Suprapubic skin (tissue), 4 donors: ENCODE results near the gene MAP2K2. TPM values are rescaled to one million over a fixed set of nuclear protein-coding genes. Genes with fewer than 3 reads are reported as not detected.

ENCODE experiments used
- DNase-seq, 2 donors: peaks; one replicate each; pipeline ENCODE4 v3.0.0-alpha.2; 2019; ENCODE audit warnings: low spot score in 2 of 2
- H3K27ac ChIP-seq: fragments of 200-600 bp; sonication (generic); one replicate; pipeline ENCODE4 v1.5.1; 2019
- H3K27me3 ChIP-seq: fragments of 200-600 bp; sonication (generic); one replicate; pipeline ENCODE4 v1.5.1; 2019
- H3K36me3 ChIP-seq: fragments of 200-600 bp; sonication (generic); one replicate; pipeline ENCODE4 v1.5.1; 2019
- H3K4me1 ChIP-seq: fragments of 200-600 bp; sonication (generic); one replicate; pipeline ENCODE4 v1.5.1; 2019
- H3K4me3 ChIP-seq: fragments of 200-600 bp; sonication (generic); one replicate; pipeline ENCODE4 v1.5.1; 2019; ENCODE audit warnings: mild to moderate bottlenecking
- H3K9me3 ChIP-seq: fragments of 200-600 bp; sonication (generic); one replicate; pipeline ENCODE4 v1.5.1; 2019
- EP300 ChIP-seq: sonication (generic); formaldehyde crosslinking; IDR thresholded peaks from one replicate; pipeline ENCODE4 v1.6.1; 2017; ENCODE audit warnings: antibody characterized with exemption
- POLR2A ChIP-seq, 2 donors: fragments of 450-650 bp; IDR thresholded peaks; one replicate each; pipeline ENCODE4 v1.6.1; 2017; ENCODE audit warnings: antibody characterized with exemption in 2 of 2, mild to moderate bottlenecking in 2 of 2, moderate library complexity in 2 of 2
- POLR2AphosphoS5 ChIP-seq, 3 donors: sonication (generic); formaldehyde crosslinking; IDR thresholded peaks; one replicate each; pipeline ENCODE4 v1.6.1; 2017; ENCODE audit warnings: antibody characterized with exemption in 3 of 3
- WGBS: methylation state at CpG from one replicate; pipeline ENCODE4 v1.1.5; 2018; 5-methylcytosine and 5-hydroxymethylcytosine counted together
- total RNA-seq, 4 donors: library from RNA; depleted of rRNA; stranded (reverse); fragments of >200 nt; gene quantifications; one replicate each; pipeline ENCODE4 v1.1.0, GENCODE V29; 2016
- TF ChIP-seq, protein P1 (sequence below), 2 donors: fragments of 200-600 bp in 1 of 2; fragments of 450-650 bp in 1 of 2; sonication (generic) in 1 of 2; IDR thresholded peaks; one replicate each; pipeline ENCODE4 v1.5.1; 2016 to 2019; ENCODE audit warnings: antibody characterized with exemption in 2 of 2, mild to moderate bottlenecking in 1 of 2, moderate library complexity in 1 of 2

Gene MAP2K2
- total RNA-seq, 4 donors from 2014 or later = 88.0 to 103 (median 95.0) TPM

DNA sequence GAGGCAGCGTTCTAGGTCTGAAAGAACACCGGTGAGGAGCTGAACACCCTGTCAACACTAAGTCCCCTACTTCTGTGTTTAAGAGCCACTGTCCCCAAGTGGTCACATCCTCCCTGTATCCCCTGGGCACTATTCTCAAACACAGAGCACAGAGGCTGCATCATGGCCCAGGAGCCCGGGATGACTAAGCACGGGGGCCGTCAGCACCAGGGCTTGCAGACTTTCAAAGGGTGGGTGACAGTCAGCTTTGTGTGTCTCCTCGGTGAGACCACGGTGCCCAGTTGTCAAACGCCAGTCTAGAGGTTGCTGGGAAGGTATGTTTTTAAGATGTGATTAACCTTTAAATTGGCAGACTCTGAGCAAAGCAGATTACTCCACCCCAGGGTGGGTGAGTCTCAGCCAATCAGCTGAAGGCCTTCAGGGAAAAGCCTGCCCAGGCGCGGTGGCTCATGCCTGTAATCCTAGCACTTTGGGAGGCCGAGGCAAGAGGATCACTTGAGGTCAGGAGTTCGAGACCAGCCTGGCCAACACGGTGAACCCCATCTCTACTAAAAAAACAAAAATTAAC is 8.0 kb downstream of the MAP2K2 start:
- no peaks in the 10 kb centered on the region for H3K27me3 ChIP-seq
- whole genome bisulfite sequencing = 85% methylated on average over 11 of the region's 13 CpGs
- H3K4me3 ChIP-seq = no peak overlapping the region
- DNase-seq = no peak
- peaks cover 66% of the 10 kb centered on the region for H3K36me3 ChIP-seq
- TF ChIP-seq POLR2A (IDR thresholded peaks at IDR 0.05) = no peak
- TF ChIP-seq EP300 = no peak
- TF ChIP-seq, protein P1, sequence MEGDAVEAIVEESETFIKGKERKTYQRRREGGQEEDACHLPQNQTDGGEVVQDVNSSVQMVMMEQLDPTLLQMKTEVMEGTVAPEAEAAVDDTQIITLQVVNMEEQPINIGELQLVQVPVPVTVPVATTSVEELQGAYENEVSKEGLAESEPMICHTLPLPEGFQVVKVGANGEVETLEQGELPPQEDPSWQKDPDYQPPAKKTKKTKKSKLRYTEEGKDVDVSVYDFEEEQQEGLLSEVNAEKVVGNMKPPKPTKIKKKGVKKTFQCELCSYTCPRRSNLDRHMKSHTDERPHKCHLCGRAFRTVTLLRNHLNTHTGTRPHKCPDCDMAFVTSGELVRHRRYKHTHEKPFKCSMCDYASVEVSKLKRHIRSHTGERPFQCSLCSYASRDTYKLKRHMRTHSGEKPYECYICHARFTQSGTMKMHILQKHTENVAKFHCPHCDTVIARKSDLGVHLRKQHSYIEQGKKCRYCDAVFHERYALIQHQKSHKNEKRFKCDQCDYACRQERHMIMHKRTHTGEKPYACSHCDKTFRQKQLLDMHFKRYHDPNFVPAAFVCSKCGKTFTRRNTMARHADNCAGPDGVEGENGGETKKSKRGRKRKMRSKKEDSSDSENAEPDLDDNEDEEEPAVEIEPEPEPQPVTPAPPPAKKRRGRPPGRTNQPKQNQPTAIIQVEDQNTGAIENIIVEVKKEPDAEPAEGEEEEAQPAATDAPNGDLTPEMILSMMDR (IDR thresholded peaks at IDR 0.05) = no peak
- no peaks in the 10 kb centered on the region for H3K9me3 ChIP-seq
- H3K27ac ChIP-seq = no peak overlapping the region
- H3K4me1 ChIP-seq = peaks cover 3% of the 10 kb centered on the region

DNA sequence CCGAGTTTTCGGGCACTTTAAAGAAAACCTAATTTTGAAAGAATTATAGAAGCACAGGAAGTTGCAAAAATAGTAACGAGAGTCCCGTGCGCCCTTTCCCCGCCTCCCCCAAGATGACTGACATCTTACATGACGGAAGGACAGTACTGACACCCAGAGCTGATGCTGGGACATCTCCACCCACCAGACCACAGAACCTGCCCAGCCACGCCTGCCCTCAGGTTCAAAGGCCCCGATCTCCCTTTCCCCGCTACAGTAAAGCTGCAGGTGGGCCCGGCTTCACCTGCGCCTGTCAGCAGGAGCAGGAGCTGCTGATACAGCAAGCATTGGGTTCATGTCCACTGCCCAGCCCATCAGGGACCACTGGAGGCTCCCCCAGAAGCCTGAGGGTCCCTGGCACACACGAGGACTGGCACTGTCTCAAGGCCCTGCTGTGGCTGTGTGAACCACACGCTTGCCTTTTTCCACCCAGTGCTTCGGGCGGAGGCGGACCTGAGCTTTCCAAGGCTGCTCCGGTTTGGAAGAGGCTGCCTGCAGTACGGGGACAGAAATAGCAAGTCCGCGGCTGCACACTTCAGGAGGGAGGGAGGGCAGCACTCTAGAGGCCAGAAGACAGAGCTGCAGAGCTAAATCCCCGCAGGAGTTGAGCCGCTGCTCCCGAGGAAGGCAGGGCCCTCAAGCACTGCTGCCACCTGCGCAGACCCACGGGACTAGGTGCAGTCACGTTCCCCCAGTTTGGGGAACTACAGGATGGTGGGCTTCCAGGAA is 8.7 kb downstream of the MAP2K2 start:
- no peaks in the 10 kb centered on the region for H3K4me1 ChIP-seq
- H3K27me3 ChIP-seq = no peaks in the 10 kb centered on the region
- TF ChIP-seq POLR2A (IDR thresholded peaks at IDR 0.05) (no peak), POLR2AphosphoS5 (IDR thresholded peaks at IDR 0.05) (no peak), EP300 (no peak)
- TF ChIP-seq, protein P1 (IDR thresholded peaks at IDR 0.05) = no peak
- peaks cover 71% of the 10 kb centered on the region for H3K36me3 ChIP-seq
- H3K9me3 ChIP-seq = no peaks in the 10 kb centered on the region
- no peak overlapping the region for H3K4me3 ChIP-seq
- H3K27ac ChIP-seq = no peak overlapping the region
- DNase-seq = no peak
- WGBS = 83% methylated on average over 23 of the region's 27 CpGs

DNA sequence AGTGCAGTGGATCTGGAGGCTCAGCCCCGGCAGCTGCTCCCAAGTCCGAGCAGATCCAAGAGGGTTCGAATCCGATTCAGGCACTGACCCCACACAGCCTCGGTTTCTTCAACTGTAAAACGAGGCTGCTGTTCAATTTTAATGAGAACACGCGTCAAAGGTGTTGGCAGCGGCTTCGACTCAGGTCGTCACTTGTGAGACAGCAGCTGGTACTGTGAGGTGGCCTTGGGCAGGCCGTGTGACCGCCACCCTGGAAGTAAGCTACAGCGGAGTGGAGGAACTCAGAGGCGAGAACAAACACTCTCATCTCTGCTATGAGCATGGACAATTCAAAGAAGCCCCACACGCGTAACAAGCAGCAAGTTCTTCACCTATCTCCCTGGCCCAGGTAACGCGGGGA is 9.7 kb downstream of the MAP2K2 start:
- no peaks in the 10 kb centered on the region for H3K9me3 ChIP-seq
- H3K27ac ChIP-seq = no peak overlapping the region
- H3K4me3 ChIP-seq = no peak overlapping the region
- H3K36me3 ChIP-seq = peaks cover 82% of the 10 kb centered on the region
- DNase-seq = no peak
- no peaks in the 10 kb centered on the region for H3K4me1 ChIP-seq
- TF ChIP-seq POLR2AphosphoS5 (IDR thresholded peaks at IDR 0.05) = no peak
- TF ChIP-seq POLR2A (IDR thresholded peaks at IDR 0.05) = no peak
- TF ChIP-seq EP300 = no peak
- TF ChIP-seq, protein P1 (IDR thresholded peaks at IDR 0.05) = no peak
- H3K27me3 ChIP-seq = no peaks in the 10 kb centered on the region
- 91% methylated on average over 18 of the region's 19 CpGs for WGBS

DNA sequence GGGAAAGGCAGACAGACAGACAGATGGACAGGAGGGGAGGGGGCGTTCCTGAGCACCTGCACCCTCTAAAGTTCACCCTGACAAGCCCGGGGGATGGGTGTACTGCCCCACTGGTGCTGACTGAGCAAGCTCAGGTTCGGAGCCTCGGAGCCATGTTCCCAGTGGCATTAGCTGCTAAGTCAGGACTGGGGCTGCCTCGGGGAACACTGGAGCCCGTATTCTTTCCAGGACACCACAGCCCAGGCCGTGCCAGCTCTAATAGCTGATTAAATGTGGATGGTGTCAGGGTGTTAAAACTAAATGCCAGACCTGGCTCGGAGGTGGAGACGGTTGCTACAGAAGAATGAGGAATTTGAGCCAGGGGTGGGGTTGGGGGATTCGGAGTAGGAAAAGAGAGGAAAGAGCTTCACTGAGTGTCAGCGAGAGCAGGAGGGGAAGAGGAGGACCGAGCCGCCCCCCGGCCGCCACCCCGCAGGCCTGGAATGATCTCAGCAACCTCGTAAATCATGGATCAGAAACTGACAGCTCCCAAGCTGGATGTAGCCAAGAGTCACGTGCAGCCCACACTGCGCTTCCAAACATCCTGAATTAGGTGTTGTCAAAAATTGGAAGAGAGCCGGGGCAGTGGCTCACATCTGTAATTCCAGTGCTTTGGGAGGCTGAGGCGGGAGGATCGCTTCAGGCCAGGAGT is 10.4 kb downstream of the MAP2K2 start:
- H3K4me1 ChIP-seq = no peaks in the 10 kb centered on the region
- 70% methylated on average over 20 of the region's 22 CpGs for WGBS
- no peak overlapping the region for H3K4me3 ChIP-seq
- no peaks in the 10 kb centered on the region for H3K27me3 ChIP-seq
- TF ChIP-seq EP300 (no peak), POLR2A (IDR thresholded peaks at IDR 0.05) (no peak), POLR2AphosphoS5 (IDR thresholded peaks at IDR 0.05) (no peak)
- TF ChIP-seq, protein P1 (IDR thresholded peaks at IDR 0.05) = no peak
- no peaks in the 10 kb centered on the region for H3K9me3 ChIP-seq
- peaks cover 88% of the 10 kb centered on the region for H3K36me3 ChIP-seq
- no peak overlapping the region for H3K27ac ChIP-seq
- DNase-seq = no peak

DNA sequence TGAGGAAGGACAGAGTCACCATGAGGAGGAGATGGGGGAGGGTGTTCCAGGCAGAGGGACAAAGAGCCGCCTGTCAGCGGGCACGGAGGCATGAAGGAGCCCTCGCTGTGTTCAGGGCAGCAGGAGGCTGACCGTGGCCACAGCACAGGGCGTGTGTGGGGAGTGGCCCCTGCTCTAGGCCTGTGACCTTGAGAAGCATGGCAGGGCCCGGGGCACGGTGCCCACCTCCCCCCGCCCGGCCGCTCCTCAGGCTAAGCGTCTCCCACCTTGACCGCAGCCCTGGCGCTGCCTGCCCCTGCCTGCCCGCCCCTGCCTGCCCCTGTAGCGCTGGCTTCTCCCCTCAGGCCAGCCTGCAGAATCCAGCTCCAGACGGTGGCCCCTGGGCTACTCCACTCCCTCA is 11.6 kb downstream of the MAP2K2 start:
- no peak for DNase-seq
- Histone ChIP-seq H3K9me3 (no peaks in the 10 kb centered on the region), H3K4me3 (no peak overlapping the region), H3K27me3 (no peaks in the 10 kb centered on the region), H3K4me1 (no peaks in the 10 kb centered on the region), H3K27ac (no peak overlapping the region), H3K36me3 (peaks cover 91% of the 10 kb centered on the region)
- WGBS = 93% methylated on average over 6 of the region's 17 CpGs
- no peak for TF ChIP-seq EP300
- TF ChIP-seq, protein P1 (IDR thresholded peaks at IDR 0.05) = no peak
- TF ChIP-seq POLR2AphosphoS5 (IDR thresholded peaks at IDR 0.05) = no peak
- no peak for TF ChIP-seq POLR2A (IDR thresholded peaks at IDR 0.05)
